Prostate gland (tissue), 2 donors: Measurements from ENCODE around the gene RAB43. TPM values are rescaled to one million over a fixed set of nuclear protein-coding genes. Genes with fewer than 3 reads are reported as not detected.

Experiments
- DNase-seq: peaks from one replicate; pipeline ENCODE4 v3.0.0-alpha.2; 2019; ENCODE audit warnings: low spot score
- H3K27ac ChIP-seq, 2 donors: fragments of 200-600 bp; sonication (generic); 2 replicates each; pipeline ENCODE4 v1.5.1; 2017 to 2019
- H3K27me3 ChIP-seq: fragments of 200-600 bp; sonication (generic); replicated peaks from 2 replicates; pipeline ENCODE4 v1.5.1; 2019; ENCODE audit not compliant: insufficient read depth
- H3K36me3 ChIP-seq, 2 donors: fragments of 200-600 bp; sonication (generic); 1 replicate in 1 of 2; 2 replicates in 1 of 2; pipeline versions ENCODE4 v1.5.1 to v1.8.1; 2017 to 2019
- H3K4me1 ChIP-seq: fragments of 200-600 bp; sonication (generic); replicated peaks from 2 replicates; pipeline ENCODE4 v1.5.1; 2019
- H3K4me3 ChIP-seq, 2 donors: fragments of 200-600 bp; sonication (generic); 2 replicates each; pipeline ENCODE4 v1.5.1; 2017 to 2019
- H3K9me3 ChIP-seq: fragments of 200-600 bp; sonication (generic); 2 replicates; pipeline ENCODE4 v1.5.1; 2017
- CTCF ChIP-seq, 4 experiments: fragments of 200-600 bp in 2 of 4; fragments of 450-650 bp in 2 of 4; sonication (generic) in 2 of 4; IDR thresholded peaks; 1 replicate in 3 of 4; 2 replicates in 1 of 4; pipeline ENCODE4 v1.5.1; 2016 to 2019; ENCODE audit warnings: antibody characterized with exemption in 4 of 4, mild to moderate bottlenecking in 2 of 4, moderate library complexity in 2 of 4
- POLR2A ChIP-seq: fragments of 450-650 bp; IDR thresholded peaks from one replicate; pipeline ENCODE4 v1.6.1; 2016; ENCODE audit warnings: antibody characterized with exemption, mild to moderate bottlenecking
- POLR2AphosphoS5 ChIP-seq: sonication (generic); formaldehyde crosslinking; IDR thresholded peaks from one replicate; pipeline ENCODE4 v1.6.1; 2017; ENCODE audit warnings: antibody characterized with exemption
- WGBS: methylation state at CpG from one replicate; pipeline ENCODE4 v1.1.5; 2018; 5-methylcytosine and 5-hydroxymethylcytosine counted together
- intact Hi-C: fragments of 100-400 bp; cut with DNase I; formaldehyde crosslinking; loops from one replicate; pipeline ENCODE4 v1.14.2; 2022
- total RNA-seq, 2 donors: library from RNA; depleted of rRNA; stranded (reverse); fragments of >200 nt; gene quantifications; one replicate each; pipeline ENCODE4 v1.1.0, GENCODE V29; 2016

Gene RAB43
- total RNA-seq, 2 donors from 2014 or later = 35.9 to 52.3 TPM

GRCh38 chr3:129106320-129106719, 15.3 kb downstream of the RAB43 start:
- no peak for TF ChIP-seq POLR2AphosphoS5
- TF ChIP-seq CTCF (IDR thresholded peaks at IDR 0.05) = no peak
- no peak for TF ChIP-seq POLR2A
- Histone ChIP-seq H3K9me3 (no peaks in the 10 kb centered on the region), H3K36me3 (no peaks in the 10 kb centered on the region), H3K27ac (no peak overlapping the region), H3K4me3 (no peak overlapping the region), H3K27me3 (no peaks in the 10 kb centered on the region), H3K4me1 (no peaks in the 10 kb centered on the region)
- WGBS = 78% methylated on average over 5 of the region's 5 CpGs
- intact Hi-C loops = no loop called here
- no peak for DNase-seq

- Histone ChIP-seq H3K4me3 (no peak overlapping the region), H3K9me3 (no peaks in the 10 kb centered on the region), H3K36me3 (no peaks in the 10 kb centered on the region), H3K27me3 (no peaks in the 10 kb centered on the region), H3K4me1 (no peaks in the 10 kb centered on the region), H3K27ac (no peak overlapping the region)
- intact Hi-C loops = no loop called here
- TF ChIP-seq POLR2AphosphoS5 = no peak
- TF ChIP-seq POLR2A = no peak
- no peak for TF ChIP-seq CTCF (IDR thresholded peaks at IDR 0.05)
- no peak for DNase-seq
- 81% methylated on average over 4 of the region's 4 CpGs for whole genome bisulfite sequencing
These were observed 15.7 kb downstream of the RAB43 start for GRCh38 chr3:129105862-129106261.

GRCh38 chr3:129104498-129105079, 17.0 kb downstream of the RAB43 start:
- no peaks in the 10 kb centered on the region for H3K4me1 ChIP-seq
- no peaks in the 10 kb centered on the region for H3K27me3 ChIP-seq
- H3K27ac ChIP-seq = no peak overlapping the region
- intact Hi-C loops = no loop called here
- no peaks in the 10 kb centered on the region for H3K36me3 ChIP-seq
- no peak for TF ChIP-seq POLR2AphosphoS5
- no peaks in the 10 kb centered on the region for H3K9me3 ChIP-seq
- WGBS = 90% methylated on average over 6 of the region's 6 CpGs
- no peak for DNase-seq
- no peak overlapping the region for H3K4me3 ChIP-seq

- H3K27me3 ChIP-seq = no peaks in the 10 kb centered on the region
- H3K27ac ChIP-seq = no peak overlapping the region
- no peak for DNase-seq
- H3K4me3 ChIP-seq = no peak overlapping the region
- no peaks in the 10 kb centered on the region for H3K36me3 ChIP-seq
- no peaks in the 10 kb centered on the region for H3K4me1 ChIP-seq
- intact Hi-C loops = no loop called here
- no peaks in the 10 kb centered on the region for H3K9me3 ChIP-seq
- WGBS = 97% methylated on average over 6 of the region's 6 CpGs
- TF ChIP-seq POLR2AphosphoS5 (no peak), POLR2A (no peak), CTCF (IDR thresholded peaks at IDR 0.05) (no peak)
These were observed 17.6 kb downstream of the RAB43 start for GRCh38 chr3:129104051-129104450.

GRCh38 chr3:129103296-129103695, 18.3 kb downstream of the RAB43 start:
- H3K4me1 ChIP-seq = no peaks in the 10 kb centered on the region
- 83% methylated on average over 7 of the region's 7 CpGs for WGBS
- DNase-seq = no peak
- no peaks in the 10 kb centered on the region for H3K27me3 ChIP-seq
- TF ChIP-seq POLR2AphosphoS5 (no peak), CTCF (IDR thresholded peaks at IDR 0.05) (no peak), POLR2A (no peak)
- no peaks in the 10 kb centered on the region for H3K9me3 ChIP-seq
- intact Hi-C loops = no loop called here
- no peak overlapping the region for H3K27ac ChIP-seq
- no peak overlapping the region for H3K4me3 ChIP-seq
- no peaks in the 10 kb centered on the region for H3K36me3 ChIP-seq
